Measurements from ENCODE around the gene GSN. TPM values are rescaled to one million over a fixed set of nuclear protein-coding genes. Genes with fewer than 3 reads are reported as not detected.

The GSN gene
- total and polyA plus RNA-seq, 2 of the 8 experiments (the other 6 are each of a cell fraction or from before 2014, with no cell fraction given), result 52.3 to 94.5 TPM

- TF ChIP-seq CEBPB (IDR thresholded peaks at IDR 0.05; ENCODE audit: low read depth, low read length), result no peak
Observed at GRCh38 chr9:121322737-121323448, 54.9 kb downstream of the GSN start (continued).

All from H1 (cell line).